Ammon's horn (tissue), 1 donor: ENCODE data around the gene RNGTT.
"Not testable (repeated sequence)": the region's sequence is repeated elsewhere in the genome, so short reads cannot be mapped to it uniquely, and the experiment has no call there.

Experiments used
- DNase-seq: peaks from one replicate; pipeline ENCODE4 v3.0.0-alpha.2; 2016; ENCODE audit warnings: low spot score

Gene RNGTT

GRCh38 chr6:88970301-88970700 lies 6.9 kb upstream of the RNGTT start:
- DNase-seq, result no peak

- DNase-seq, result not testable (repeated sequence)
Observed at GRCh38 chr6:88969255-88969654, 5.8 kb upstream of the RNGTT start.

- DNase-seq, result no peak
Observed at GRCh38 chr6:88967891-88968290, 4.5 kb upstream of the RNGTT start.

GRCh38 chr6:88965691-88966090 lies 2.3 kb upstream of the RNGTT start:
- DNase-seq, result no peak

GRCh38 chr6:88964509-88964908 lies 1.1 kb upstream of the RNGTT start:
- DNase-seq, result no peak

GRCh38 chr6:88958842-88959241 lies 4.6 kb downstream of the RNGTT start:
- DNase-seq, result no peak

DNA sequence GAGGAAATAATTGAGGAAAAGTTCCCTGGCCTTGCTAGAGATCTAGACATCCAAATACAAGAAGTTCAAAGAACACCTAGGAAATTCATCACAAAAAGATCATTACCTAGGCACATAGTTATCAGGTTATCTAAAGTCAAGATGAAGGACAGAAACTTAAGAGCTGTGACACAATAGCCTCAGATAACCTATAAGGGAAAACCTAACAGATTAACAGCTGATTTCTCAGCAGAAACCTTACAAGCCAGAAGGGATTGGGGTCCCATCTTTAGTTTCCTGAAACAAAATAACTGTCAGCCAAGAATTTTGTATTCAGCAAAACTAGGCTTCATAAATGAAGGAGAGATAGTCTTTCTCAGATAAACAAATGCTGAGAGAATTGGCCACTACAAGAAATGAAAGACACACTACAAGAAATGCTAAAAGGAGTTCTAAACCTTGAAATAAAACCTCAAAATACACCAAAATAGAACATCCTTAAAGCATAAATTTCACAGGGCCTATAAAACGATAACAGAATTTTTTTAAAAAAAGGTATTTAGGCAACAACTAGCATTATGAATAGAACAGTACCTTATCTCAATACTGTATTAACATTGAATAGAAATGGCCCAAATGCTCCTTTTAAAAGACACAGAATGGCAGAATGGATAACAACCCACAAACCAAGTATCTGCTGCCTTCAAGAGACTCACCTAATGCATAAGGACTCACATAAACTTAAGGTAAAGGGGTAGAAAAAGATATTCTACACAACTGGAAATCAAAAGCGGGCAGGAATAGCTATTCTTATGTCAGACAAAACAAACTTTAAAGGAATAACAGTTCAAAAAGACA lies 9.7 kb downstream of the RNGTT start:
- no peak for DNase-seq

- no peak for DNase-seq
Observed at GRCh38 chr6:88952065-88952704, 11.2 kb downstream of the RNGTT start.

- DNase-seq, result no peak
Observed at GRCh38 chr6:88945415-88946008, 17.9 kb downstream of the RNGTT start.

- no peak for DNase-seq
Observed at GRCh38 chr6:88933521-88933920, 29.9 kb downstream of the RNGTT start.

GRCh38 chr6:88932019-88932418 lies 31.4 kb downstream of the RNGTT start:
- not testable (repeated sequence) for DNase-seq

GRCh38 chr6:88922775-88923548 lies 40.5 kb downstream of the RNGTT start:
- DNase-seq, result no peak

DNA sequence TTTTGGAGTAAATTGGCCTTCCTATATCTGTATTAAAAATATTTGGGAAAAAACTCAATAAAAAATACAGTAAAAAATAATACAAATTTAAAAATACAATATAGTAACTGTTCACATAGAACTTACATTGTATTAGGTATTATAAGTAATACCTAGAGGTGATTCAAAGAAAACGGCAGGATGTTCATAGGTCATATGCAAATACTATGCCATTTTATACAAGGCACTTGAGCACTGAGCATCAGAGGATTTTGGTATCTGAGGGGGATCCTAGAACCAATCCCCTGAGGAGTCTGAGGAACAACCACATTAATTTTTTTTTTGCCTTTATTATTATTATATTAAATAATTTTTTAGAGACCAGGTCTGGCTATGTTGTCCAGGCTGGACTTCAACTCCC lies 41.7 kb downstream of the RNGTT start:
- no peak for DNase-seq

GRCh38 chr6:88920774-88921733 lies 42.4 kb downstream of the RNGTT start:
- no peak for DNase-seq

GRCh38 chr6:88920088-88920487 lies 43.3 kb downstream of the RNGTT start:
- no peak for DNase-seq

DNA sequence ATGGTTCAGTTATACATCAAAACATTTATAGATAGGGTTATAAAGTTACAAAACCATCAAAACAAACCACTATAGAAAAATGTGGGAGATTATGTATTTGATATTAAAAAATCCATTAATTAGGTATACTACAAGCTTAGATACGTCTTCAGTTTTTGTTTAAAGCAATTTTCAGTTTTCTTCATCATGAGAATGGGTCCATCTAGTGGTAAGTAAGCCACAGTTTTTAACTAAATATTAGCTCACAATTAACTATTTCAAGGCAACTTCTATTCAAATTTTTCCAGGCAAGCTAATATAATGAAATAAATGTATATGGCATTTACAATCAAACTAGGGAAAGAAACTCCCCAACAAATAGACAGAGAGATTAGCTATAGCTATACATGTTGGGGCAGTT lies 44.4 kb downstream of the RNGTT start:
- no peak for DNase-seq

DNA sequence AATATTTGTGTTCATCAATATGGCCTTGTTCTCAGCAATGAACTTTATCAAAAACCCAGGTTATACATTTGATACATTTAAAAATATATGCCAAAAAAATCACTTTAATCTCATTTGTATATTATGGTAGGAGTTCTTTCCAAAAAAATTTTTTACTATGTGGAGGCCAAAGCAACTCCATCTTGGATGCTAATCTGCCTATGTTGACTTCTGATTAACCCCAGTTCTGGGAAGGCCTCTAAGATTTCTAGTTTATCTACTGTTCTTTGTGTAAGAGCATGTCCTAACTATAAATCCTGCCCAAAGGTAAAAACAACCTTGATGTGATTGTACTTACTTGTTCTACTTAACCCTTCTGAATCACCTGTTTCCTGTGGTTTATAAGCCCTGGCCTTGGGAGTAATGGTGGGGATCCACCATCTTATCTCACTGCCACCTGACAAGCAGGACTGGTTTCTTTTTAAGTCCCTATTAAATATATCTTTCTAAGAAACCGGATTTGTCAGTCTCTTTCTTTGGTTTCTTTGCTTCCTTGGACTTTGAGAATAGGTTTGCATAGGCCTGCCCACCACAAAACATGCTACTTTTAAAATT lies 46.7 kb downstream of the RNGTT start:
- no peak for DNase-seq

DNA sequence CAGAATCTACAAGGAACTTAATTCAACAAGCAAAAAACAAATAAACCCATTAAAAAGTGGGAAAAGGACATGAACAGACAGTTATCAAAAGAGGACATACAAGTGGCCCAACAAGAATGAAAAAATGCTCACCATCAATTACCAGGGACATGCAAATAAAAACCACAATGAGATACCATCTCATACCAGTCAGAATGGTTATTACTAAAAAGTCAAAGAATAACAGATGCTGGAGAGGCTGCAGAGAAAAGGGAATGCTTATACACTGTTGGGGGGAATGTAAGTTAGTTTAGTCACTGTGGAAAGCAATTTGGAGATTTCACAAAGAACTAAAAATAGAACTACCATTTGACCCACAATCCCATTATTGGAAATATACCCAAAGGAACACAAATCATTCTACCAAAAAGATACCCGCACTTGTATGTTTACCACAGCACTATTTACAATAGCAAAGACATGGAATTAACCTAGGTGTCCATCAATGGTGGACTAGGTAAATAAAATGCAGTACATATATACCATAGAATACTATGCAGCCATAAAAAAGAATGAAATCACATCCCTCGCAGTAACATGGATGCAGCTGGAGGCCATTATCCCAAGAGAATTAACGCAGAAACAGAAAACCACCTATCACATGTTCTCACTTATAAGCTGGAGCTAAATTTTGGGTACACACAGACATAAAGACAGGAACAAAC lies 48.4 kb downstream of the RNGTT start:
- no peak for DNase-seq

- DNase-seq, result no peak
Observed at GRCh38 chr6:88914180-88914579, 49.2 kb downstream of the RNGTT start.

GRCh38 chr6:88913471-88913870 lies 49.9 kb downstream of the RNGTT start:
- no peak for DNase-seq
